ENCODE measurements around the gene INPP5A.

Gene INPP5A

DNA sequence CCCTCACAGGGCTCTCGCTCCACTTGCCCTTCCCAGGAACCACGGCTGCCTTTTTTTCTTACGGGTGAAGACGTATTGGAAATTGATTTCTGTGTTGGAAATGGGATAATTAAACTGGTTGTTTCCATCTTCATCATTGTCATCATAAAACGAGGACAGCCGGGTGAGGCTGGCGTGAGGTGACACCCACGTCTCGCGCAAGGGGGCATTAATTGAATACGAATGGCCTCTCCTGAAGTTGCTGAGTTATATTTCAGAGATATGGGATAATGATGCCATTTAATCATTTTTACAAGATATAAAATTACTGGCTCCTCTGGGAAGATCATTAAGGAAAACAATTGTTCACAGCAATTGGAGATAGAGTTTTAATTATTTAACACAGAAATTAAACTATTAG lies 266.7 kb downstream of the INPP5A start:
- no peaks in the 10 kb centered on the region for H3K27me3 ChIP-seq (replicated peaks)
- H3K36me3 ChIP-seq (replicated peaks) = no peaks in the 10 kb centered on the region
- no peak overlapping the region for H3K27ac ChIP-seq
- no peak for DNase-seq
- H3K4me3 ChIP-seq (ENCODE audit: low read depth, low read length) = no peak overlapping the region
- in situ Hi-C loops (cut with HindIII; ENCODE audit: low pct_ligation_motif_present, low sequenced_read_pairs) = no loop called here
- TF ChIP-seq, protein P1, sequence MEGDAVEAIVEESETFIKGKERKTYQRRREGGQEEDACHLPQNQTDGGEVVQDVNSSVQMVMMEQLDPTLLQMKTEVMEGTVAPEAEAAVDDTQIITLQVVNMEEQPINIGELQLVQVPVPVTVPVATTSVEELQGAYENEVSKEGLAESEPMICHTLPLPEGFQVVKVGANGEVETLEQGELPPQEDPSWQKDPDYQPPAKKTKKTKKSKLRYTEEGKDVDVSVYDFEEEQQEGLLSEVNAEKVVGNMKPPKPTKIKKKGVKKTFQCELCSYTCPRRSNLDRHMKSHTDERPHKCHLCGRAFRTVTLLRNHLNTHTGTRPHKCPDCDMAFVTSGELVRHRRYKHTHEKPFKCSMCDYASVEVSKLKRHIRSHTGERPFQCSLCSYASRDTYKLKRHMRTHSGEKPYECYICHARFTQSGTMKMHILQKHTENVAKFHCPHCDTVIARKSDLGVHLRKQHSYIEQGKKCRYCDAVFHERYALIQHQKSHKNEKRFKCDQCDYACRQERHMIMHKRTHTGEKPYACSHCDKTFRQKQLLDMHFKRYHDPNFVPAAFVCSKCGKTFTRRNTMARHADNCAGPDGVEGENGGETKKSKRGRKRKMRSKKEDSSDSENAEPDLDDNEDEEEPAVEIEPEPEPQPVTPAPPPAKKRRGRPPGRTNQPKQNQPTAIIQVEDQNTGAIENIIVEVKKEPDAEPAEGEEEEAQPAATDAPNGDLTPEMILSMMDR (IDR thresholded peaks at IDR 0.05; ENCODE audit: low read depth, low read length, missing control alignments) = no peak

DNA sequence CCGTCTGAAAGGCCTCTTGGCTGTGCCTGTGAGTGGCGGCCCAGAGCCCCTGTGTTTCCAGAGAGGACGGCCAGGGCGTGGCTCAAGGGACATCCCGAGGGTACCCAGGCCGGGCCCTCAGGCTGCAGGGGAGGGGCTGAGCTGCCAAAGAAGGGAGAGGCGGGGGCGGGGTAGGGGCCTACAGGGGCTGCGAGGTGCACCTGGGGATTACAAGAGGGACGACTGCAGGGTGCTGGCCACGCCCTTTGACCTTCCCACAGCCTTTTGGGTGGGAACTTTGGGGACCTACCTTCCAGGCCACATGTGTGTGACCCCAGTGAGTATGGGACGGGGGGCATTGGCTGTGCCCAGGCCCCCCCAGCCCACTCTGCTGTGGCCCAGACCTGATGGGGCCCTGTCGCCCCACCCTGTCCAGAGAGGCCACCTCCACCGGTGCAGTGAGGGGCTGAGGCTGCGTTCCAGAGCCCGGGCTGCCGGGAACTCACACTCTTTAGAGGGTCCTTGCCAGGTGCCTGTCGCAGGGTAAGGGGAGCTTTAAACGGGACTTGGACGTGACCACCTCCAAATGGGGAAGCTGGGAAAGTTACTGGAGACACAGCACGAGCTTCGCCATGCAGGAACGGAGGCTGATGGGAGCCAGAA lies 267.3 kb downstream of the INPP5A start:
- H3K36me3 ChIP-seq (replicated peaks) = no peaks in the 10 kb centered on the region
- in situ Hi-C loops (cut with HindIII; ENCODE audit: low pct_ligation_motif_present, low sequenced_read_pairs) = no loop called here
- no peak overlapping the region for H3K4me3 ChIP-seq (ENCODE audit: low read depth, low read length)
- no peak overlapping the region for H3K27ac ChIP-seq
- TF ChIP-seq, protein P1 (IDR thresholded peaks at IDR 0.05; ENCODE audit: low read depth, low read length, missing control alignments) = no peak
- no peak for DNase-seq
- H3K27me3 ChIP-seq (replicated peaks) = no peaks in the 10 kb centered on the region

DNA sequence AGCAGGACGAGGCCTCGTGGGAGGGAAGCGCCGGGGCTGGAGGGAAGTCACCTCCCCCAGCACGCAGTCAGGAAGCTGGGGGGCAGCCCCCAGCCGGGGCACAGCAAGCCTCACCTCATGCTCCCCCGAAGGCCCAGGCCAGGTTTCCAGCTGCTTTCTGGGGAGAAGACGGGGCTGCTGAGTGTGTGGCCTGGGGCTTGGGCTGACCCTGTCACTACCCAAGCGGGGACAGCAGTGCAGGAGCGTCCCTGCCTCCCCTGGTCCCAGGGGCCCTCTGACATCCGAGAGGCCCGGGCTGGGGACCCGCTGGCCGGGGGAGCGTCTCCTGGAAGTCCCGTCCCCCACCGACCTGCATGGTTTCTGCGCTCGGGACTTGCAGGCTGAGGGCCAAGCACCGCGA lies 268.0 kb downstream of the INPP5A start:
- TF ChIP-seq, protein P1 (IDR thresholded peaks at IDR 0.05; ENCODE audit: low read depth, low read length, missing control alignments) = no peak
- no peaks in the 10 kb centered on the region for H3K27me3 ChIP-seq (replicated peaks)
- no peak for DNase-seq
- H3K36me3 ChIP-seq (replicated peaks) = no peaks in the 10 kb centered on the region
- in situ Hi-C loops (cut with HindIII; ENCODE audit: low pct_ligation_motif_present, low sequenced_read_pairs) = no loop called here
- H3K4me3 ChIP-seq (ENCODE audit: low read depth, low read length) = no peak overlapping the region
- no peak overlapping the region for H3K27ac ChIP-seq

DNA sequence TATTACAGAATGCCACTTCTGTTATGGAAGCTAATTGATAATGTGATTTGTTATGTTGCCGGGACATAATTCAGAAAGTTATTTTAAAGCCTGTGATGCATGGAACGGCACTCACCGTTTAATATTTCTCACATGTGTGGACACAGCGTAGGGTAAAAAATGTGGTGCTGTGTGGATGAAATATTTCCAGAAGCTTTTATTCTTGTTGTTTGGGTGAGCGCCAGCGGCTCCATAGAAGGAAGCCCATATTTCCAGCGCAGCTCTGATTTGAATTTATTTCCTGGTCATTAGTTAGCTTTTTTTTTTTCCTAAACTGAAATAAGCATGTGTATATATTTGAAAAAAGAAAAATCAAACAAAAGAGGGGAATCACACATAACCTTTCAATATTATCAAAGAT lies 268.5 kb downstream of the INPP5A start:
- no peak for DNase-seq
- Histone ChIP-seq H3K36me3 (replicated peaks) (no peaks in the 10 kb centered on the region), H3K27me3 (replicated peaks) (no peaks in the 10 kb centered on the region), H3K27ac (no peak overlapping the region), H3K4me3 (ENCODE audit: low read depth, low read length) (no peak overlapping the region)
- TF ChIP-seq, protein P1 (IDR thresholded peaks at IDR 0.05; ENCODE audit: low read depth, low read length, missing control alignments) = no peak
- in situ Hi-C loops (cut with HindIII; ENCODE audit: low pct_ligation_motif_present, low sequenced_read_pairs) = no loop called here

DNA sequence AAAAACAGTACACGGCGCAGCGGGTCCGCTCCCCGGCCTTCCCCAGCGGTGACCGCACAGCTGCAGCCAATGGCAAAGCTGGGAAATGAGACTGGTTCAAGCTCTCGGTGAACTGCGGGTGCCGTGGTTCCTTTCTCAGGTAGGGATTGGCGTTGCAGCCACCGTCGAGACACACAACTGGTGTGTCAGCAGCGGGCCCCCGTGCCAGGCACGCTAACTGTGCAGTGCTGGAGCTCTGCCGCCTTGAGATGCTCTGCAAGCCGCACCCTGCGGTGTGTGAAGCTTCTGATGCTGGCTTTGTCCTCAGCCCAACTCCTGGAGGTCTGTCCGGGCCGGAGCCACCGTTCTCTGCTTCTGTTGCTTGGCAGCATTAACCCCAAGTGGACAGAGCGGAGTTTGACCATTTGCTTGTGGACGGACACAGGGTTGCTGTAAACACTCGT lies 269.0 kb downstream of the INPP5A start:
- TF ChIP-seq, protein P1 (IDR thresholded peaks at IDR 0.05; ENCODE audit: low read depth, low read length, missing control alignments) = no peak
- H3K4me3 ChIP-seq (ENCODE audit: low read depth, low read length) = no peak overlapping the region
- no peaks in the 10 kb centered on the region for H3K27me3 ChIP-seq (replicated peaks)
- in situ Hi-C loops (cut with HindIII; ENCODE audit: low pct_ligation_motif_present, low sequenced_read_pairs) = no loop called here
- no peak overlapping the region for H3K27ac ChIP-seq
- no peaks in the 10 kb centered on the region for H3K36me3 ChIP-seq (replicated peaks)
- DNase-seq = no peak

DNA sequence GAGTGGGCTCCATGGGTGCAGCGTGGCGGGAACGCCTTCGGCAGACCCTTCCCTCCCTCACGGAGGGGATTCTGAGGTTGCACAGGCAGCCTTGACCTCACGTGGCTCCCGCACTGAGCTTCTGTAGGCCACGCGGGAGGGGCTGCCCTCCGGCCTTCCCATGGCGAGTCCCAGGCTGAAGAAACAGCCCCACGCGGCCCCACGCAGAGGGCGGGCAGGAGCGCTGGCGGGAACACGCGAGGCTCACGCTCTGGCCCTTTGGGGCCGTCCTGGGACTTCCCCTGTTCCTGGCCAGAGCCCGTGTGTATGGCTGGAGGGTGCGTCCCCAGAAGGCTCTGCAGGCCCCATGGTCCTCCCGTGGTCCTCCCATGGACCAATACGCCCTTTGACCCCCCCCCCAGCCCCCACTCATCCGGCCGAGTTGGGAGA lies 270.0 kb downstream of the INPP5A start:
- in situ Hi-C loops (cut with HindIII; ENCODE audit: low pct_ligation_motif_present, low sequenced_read_pairs) = no loop called here
- TF ChIP-seq, protein P1 (IDR thresholded peaks at IDR 0.05; ENCODE audit: low read depth, low read length, missing control alignments) = no peak
- H3K4me3 ChIP-seq (ENCODE audit: low read depth, low read length) = no peak overlapping the region
- H3K36me3 ChIP-seq (replicated peaks) = no peaks in the 10 kb centered on the region
- H3K27me3 ChIP-seq (replicated peaks) = no peaks in the 10 kb centered on the region
- no peak for DNase-seq
- H3K27ac ChIP-seq = no peak overlapping the region
